Head of caudate nucleus (tissue), 42 donors: ENCODE data around the gene SPATA31D3.
"Not testable (repeated sequence)": the region's sequence is repeated elsewhere in the genome, so short reads cannot be mapped to it uniquely, and the experiment has no call there.

ENCODE experiments used
- DNase-seq, 42 donors: peaks; one replicate each; pipeline versions ENCODE4 v3.0.0 to v3.0.0-alpha.2; 2020 to 2021; ENCODE audit warnings: mixed read lengths in 7 of 42
- intact Hi-C: fragments of 100-400 bp; cut with DNase I; formaldehyde crosslinking; loops from one replicate; pipeline ENCODE4 v1.15.0; 2022

Gene SPATA31D3

GRCh38 chr9:81971727-81972126, 28.4 kb downstream of the SPATA31D3 start:
- intact Hi-C loops = no loop called here
- DNase-seq = no peak

- intact Hi-C loops = no loop called here
- DNase-seq = no peak
Observed at GRCh38 chr9:81974764-81975163, 31.5 kb downstream of the SPATA31D3 start.

GRCh38 chr9:81976351-81976750, 33.1 kb downstream of the SPATA31D3 start:
- DNase-seq = no peak
- intact Hi-C loops = no loop called here

GRCh38 chr9:81979196-81979595, 35.9 kb downstream of the SPATA31D3 start:
- intact Hi-C loops = no loop called here

GRCh38 chr9:81980568-81980967, 37.3 kb downstream of the SPATA31D3 start:
- DNase-seq = no peak
- intact Hi-C loops = no loop called here

More at GRCh38 chr9:81979196-81979595, 35.9 kb downstream of the SPATA31D3 start:
- no peak for DNase-seq

GRCh38 chr9:81981883-81982282, 38.6 kb downstream of the SPATA31D3 start:
- no peak for DNase-seq
- intact Hi-C loops = no loop called here

GRCh38 chr9:81984928-81985327, 41.6 kb downstream of the SPATA31D3 start:
- intact Hi-C loops = no loop called here
- peak in 3 of 42 donors; percentile 3 to 14 (median 4) for DNase-seq

- DNase-seq = no peak
- intact Hi-C loops = no loop called here
Observed at GRCh38 chr9:81986051-81986450, 42.8 kb downstream of the SPATA31D3 start.

GRCh38 chr9:81988472-81988871, 45.2 kb downstream of the SPATA31D3 start, which contains the start of gene SPATA31D1:
SPATA31D1 (plus strand) TSS chr9:81988772; CDS start chr9:81988819, 47 bp downstream.
- intact Hi-C loops, DNase-seq: not testable (repeated sequence)

GRCh38 chr9:81989700-81990099, 46.4 kb downstream of the SPATA31D3 start:
- intact Hi-C loops = no loop called here
- no peak for DNase-seq

GRCh38 chr9:81993656-81994055, 50.4 kb downstream of the SPATA31D3 start:
- intact Hi-C loops = no loop called here
- no peak for DNase-seq
